Chondrocyte (in vitro differentiated cells): Measurements from ENCODE around the gene GRAMD1B. TPM values are rescaled to one million over a fixed set of nuclear protein-coding genes. Genes with fewer than 3 reads are reported as not detected.

Experiments
- DNase-seq: peaks from one replicate; pipeline ENCODE4 v3.0.0; 2021; ENCODE audit warnings: mixed read lengths, low spot score
- H3K27ac Mint-ChIP-seq: one replicate; pipeline ENCODE4 v1.8.0; 2021; ENCODE audit warnings: mild to moderate bottlenecking, moderate library complexity, mixed read lengths; ENCODE audit not compliant: unreplicated experiment
- H3K27me3 Mint-ChIP-seq: 2 replicates; pipeline ENCODE4 v1.8.0; 2021; ENCODE audit warnings: low read depth, mixed read lengths
- H3K36me3 Mint-ChIP-seq: 2 replicates; pipeline ENCODE4 v1.8.0; 2021; ENCODE audit warnings: low read depth, mixed read lengths
- H3K4me1 Mint-ChIP-seq: 2 replicates; pipeline ENCODE4 v1.8.0; 2021; ENCODE audit warnings: low read depth, mild to moderate bottlenecking, mixed read lengths
- H3K4me3 Mint-ChIP-seq: one replicate; pipeline ENCODE4 v1.8.0; 2021; ENCODE audit warnings: mild to moderate bottlenecking, moderate library complexity, mixed read lengths; ENCODE audit not compliant: unreplicated experiment
- H3K9me3 Mint-ChIP-seq: 2 replicates; pipeline ENCODE4 v1.8.0; 2021; ENCODE audit warnings: low read depth, mixed read lengths
- total RNA-seq: library from RNA; stranded (reverse); gene quantifications from 3 replicates; pipeline ENCODE4 v1.2.1, GENCODE V29; 2021
- TF ChIP-seq, protein P1 (sequence below): fragments of 200-600 bp; sonication (generic); IDR thresholded peaks from 2 replicates; pipeline ENCODE4 v1.5.0; 2021; ENCODE audit warnings: antibody characterized with exemption, mild to moderate bottlenecking, moderate library complexity

Gene GRAMD1B
- total RNA-seq, 1 donor from 2014 or later = 0.99 TPM

DNA sequence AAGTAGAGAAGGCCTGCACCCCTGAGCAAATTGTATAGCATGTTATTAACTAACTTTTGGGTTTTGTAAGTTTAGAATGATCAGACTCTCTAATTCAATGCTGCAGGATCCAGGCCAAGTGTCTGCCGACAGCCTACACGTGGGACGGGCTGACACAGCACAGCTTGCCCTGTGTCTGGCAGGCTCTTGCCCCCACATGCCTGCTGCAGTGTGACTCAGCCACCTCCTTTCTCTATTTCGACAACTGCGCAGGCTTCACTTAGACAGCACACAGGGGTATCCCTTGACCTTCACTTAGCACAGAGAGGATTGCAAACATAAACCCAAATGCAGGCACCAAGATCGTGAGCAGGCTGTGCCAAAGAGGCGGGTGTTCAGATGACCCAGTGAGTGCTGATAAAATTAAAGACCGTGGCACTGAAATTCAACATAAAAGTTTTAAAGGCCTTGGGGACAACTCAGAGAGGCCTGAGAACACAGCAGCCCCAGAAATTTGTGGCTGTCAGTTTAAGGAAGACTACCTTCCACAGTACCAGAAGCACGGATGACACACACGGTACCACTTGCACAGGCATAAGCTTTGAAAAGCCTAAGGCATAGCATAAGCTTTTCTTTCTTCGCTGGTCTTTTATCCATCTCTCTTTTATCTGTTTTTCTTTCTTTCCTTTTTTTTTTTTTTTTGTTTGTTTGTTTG is 186.6 kb downstream of the GRAMD1B start:
- no peaks in the 10 kb centered on the region for H3K36me3 Mint-ChIP-seq
- TF ChIP-seq, protein P1, sequence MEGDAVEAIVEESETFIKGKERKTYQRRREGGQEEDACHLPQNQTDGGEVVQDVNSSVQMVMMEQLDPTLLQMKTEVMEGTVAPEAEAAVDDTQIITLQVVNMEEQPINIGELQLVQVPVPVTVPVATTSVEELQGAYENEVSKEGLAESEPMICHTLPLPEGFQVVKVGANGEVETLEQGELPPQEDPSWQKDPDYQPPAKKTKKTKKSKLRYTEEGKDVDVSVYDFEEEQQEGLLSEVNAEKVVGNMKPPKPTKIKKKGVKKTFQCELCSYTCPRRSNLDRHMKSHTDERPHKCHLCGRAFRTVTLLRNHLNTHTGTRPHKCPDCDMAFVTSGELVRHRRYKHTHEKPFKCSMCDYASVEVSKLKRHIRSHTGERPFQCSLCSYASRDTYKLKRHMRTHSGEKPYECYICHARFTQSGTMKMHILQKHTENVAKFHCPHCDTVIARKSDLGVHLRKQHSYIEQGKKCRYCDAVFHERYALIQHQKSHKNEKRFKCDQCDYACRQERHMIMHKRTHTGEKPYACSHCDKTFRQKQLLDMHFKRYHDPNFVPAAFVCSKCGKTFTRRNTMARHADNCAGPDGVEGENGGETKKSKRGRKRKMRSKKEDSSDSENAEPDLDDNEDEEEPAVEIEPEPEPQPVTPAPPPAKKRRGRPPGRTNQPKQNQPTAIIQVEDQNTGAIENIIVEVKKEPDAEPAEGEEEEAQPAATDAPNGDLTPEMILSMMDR = no peak
- H3K27me3 Mint-ChIP-seq = no peaks in the 10 kb centered on the region
- no peak overlapping the region for H3K4me3 Mint-ChIP-seq
- no peaks in the 10 kb centered on the region for H3K9me3 Mint-ChIP-seq
- no peak for DNase-seq
- H3K27ac Mint-ChIP-seq = no peak overlapping the region
- H3K4me1 Mint-ChIP-seq = peaks cover 4% of the 10 kb centered on the region

DNA sequence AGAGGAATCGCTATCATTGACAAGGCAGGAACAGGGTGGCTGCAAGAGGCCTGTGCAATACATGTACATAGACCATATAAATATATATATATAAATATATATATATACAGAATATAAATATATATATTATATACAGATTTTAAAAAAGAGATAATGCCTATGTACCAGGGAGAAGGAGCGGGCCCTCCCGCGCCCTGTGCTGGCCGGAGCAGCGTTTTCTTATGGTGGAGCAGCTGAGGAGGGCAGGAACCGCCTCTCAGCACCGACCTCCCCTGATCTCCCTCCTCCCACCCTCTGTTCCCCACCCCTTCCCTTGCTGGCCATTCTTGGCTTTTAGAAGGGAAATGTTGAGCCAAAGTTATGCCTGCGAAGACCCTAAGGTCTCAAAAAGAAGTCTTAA is 192.5 kb downstream of the GRAMD1B start:
- Mint-ChIP-seq H3K27me3 (no peaks in the 10 kb centered on the region), H3K9me3 (no peaks in the 10 kb centered on the region), H3K36me3 (no peaks in the 10 kb centered on the region), H3K4me1 (no peaks in the 10 kb centered on the region), H3K27ac (no peak overlapping the region), H3K4me3 (no peak overlapping the region)
- TF ChIP-seq, protein P1 = no peak
- DNase-seq = no peak

DNA sequence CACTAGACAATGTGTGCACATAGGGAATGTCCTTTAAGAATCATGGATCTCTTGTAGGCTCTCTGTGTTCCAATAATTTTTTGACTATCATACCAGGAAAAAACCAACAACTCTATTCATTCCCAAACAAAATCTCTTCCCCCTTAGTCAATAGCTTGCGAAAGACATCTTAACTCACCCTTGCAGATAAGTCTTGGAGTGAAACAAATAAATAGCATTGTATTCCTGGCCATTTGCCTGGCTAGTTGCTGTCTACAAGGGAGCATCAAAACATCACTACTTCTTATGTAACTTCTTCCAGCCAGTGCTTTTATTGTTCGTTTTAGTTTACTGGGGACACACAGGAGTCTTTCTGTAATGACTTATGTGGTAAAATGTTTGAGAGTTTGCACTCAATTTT is 194.9 kb downstream of the GRAMD1B start:
- TF ChIP-seq, protein P1 = no peak
- no peak overlapping the region for H3K27ac Mint-ChIP-seq
- peaks cover 8% of the 10 kb centered on the region for H3K27me3 Mint-ChIP-seq
- H3K4me3 Mint-ChIP-seq = no peak overlapping the region
- no peaks in the 10 kb centered on the region for H3K4me1 Mint-ChIP-seq
- no peak for DNase-seq
- no peaks in the 10 kb centered on the region for H3K9me3 Mint-ChIP-seq
- H3K36me3 Mint-ChIP-seq = no peaks in the 10 kb centered on the region

DNA sequence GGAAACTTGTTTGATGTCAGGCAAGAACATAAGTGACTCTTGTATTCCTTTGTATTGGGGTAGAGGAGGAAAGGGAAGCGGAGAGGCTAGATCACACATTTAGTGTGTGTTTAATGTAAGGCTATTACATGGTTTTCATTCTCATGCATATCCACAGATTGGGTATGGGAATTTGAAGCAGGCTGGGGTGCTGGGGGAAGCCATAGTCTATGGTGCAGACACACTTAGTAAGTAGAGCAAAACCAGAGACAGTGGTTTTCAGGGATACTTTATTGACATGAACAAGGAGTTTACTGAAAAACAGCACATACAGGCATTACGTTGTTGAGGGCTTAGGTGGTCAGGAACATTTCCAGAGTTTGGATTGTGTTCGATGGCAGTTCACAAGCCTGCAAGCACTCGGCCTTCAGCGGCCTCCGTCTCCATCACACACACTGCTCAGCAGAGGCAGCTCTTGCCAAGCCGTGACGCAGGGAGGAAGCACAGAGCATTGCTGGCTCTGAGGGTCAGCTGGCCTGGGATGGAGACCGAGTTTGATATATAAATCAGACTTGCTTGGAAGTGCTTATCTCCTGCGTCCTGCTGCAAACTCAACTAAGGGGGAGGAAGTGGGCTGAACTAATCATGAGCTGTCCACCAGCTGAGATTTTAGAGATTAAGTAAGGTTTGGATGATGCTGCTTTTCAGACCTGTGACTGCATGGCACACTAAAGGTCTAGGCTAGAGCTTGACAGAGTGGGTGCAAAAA is 199.0 kb downstream of the GRAMD1B start:
- Mint-ChIP-seq H3K4me1 (no peaks in the 10 kb centered on the region), H3K27me3 (peaks cover 23% of the 10 kb centered on the region), H3K27ac (no peak overlapping the region), H3K9me3 (no peaks in the 10 kb centered on the region), H3K4me3 (no peak overlapping the region), H3K36me3 (no peaks in the 10 kb centered on the region)
- no peak for DNase-seq
- TF ChIP-seq, protein P1 = no peak

DNA sequence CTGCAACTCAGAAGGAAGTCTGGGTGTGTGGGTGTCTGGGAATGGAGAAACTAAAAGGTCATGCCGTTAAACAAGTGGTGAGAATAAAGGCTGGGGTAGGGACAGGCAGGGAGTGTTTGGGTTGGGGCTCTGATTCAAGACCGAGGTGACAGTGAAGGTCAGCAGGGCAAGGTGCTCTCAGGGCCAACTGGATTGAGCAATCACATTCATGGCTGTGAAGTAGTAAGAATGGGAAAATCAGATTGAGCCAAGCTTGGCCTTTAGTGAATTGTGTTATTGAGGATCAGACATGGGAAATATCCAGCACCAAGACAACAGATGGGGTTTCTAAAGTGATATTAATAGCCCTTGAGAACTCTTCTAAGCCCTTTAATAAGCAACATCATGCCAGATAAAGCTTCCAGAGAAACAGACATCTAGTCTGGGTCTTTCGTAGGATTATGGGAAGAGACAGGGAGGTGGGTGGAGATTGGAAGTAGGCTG is 200.1 kb downstream of the GRAMD1B start:
- no peak for DNase-seq
- H3K27me3 Mint-ChIP-seq = peaks cover 29% of the 10 kb centered on the region
- no peaks in the 10 kb centered on the region for H3K36me3 Mint-ChIP-seq
- no peak overlapping the region for H3K27ac Mint-ChIP-seq
- TF ChIP-seq, protein P1 = no peak
- H3K4me1 Mint-ChIP-seq = no peaks in the 10 kb centered on the region
- H3K9me3 Mint-ChIP-seq = no peaks in the 10 kb centered on the region
- no peak overlapping the region for H3K4me3 Mint-ChIP-seq
